Measurements from ENCODE around the gene EFNB2.

GRCh38 chr13:106498571-106498970 lies 36.9 kb downstream of the EFNB2 start:
- TF ChIP-seq ETV6 (CRISPR knock-in tag; IDR thresholded peaks at IDR 0.05) (no peak), ELF4 (CRISPR knock-in tag; IDR thresholded peaks at IDR 0.05; ENCODE audit: low read depth) (no peak), CTCF (IDR thresholded peaks at IDR 0.05) (no peak), E2F5 (CRISPR knock-in tag; IDR thresholded peaks at IDR 0.05) (no peak), TEAD4 (CRISPR knock-in tag; IDR thresholded peaks at IDR 0.05) (no peak), MXD4 (CRISPR knock-in tag; IDR thresholded peaks at IDR 0.05; ENCODE audit: borderline replicate concordance) (no peak), CREB1 (CRISPR knock-in tag; IDR thresholded peaks at IDR 0.05) (no peak), USF1 (CRISPR knock-in tag; IDR thresholded peaks at IDR 0.05) (no peak)

Measured in WTC11 (cell line).